Cardiac muscle cell (in vitro differentiated cells and primary cell): ENCODE data around the gene KCNMA1. TPM values are rescaled to one million over a fixed set of nuclear protein-coding genes. Genes with fewer than 3 reads are reported as not detected.

Experiments
- DNase-seq, 2 donors: peaks; one replicate each; pipeline versions ENCODE4 v3.0.0 to v3.0.0-alpha.2; 2010 to 2017; ENCODE audit warnings: low read depth in 1 of 2, low spot score in 1 of 2
- H3K27ac ChIP-seq: fragments of 200-600 bp; sonication (generic); 2 replicates; pipeline ENCODE4 v1.5.1; 2016
- H3K27me3 ChIP-seq: fragments of 200-600 bp; sonication (generic); 2 replicates; pipeline ENCODE4 v1.6.0; 2016; ENCODE audit warnings: control low read depth
- H3K36me3 ChIP-seq: fragments of 200-600 bp; sonication (generic); 2 replicates; pipeline ENCODE4 v1.5.1; 2016; ENCODE audit warnings: control low read depth
- H3K4me1 ChIP-seq: fragments of 200-600 bp; sonication (generic); 2 replicates; pipeline ENCODE4 v1.8.1; 2017; ENCODE audit warnings: low read depth, mild to moderate bottlenecking, mixed run types
- H3K4me3 ChIP-seq: fragments of 200-600 bp; sonication (generic); 2 replicates; pipeline ENCODE4 v1.5.1; 2016; ENCODE audit warnings: mild to moderate bottlenecking
- H3K9me3 ChIP-seq: fragments of 200-600 bp; sonication (generic); 2 replicates; pipeline ENCODE4 v1.5.1; 2017; ENCODE audit warnings: low read depth, mild to moderate bottlenecking, control low read depth
- CTCF ChIP-seq: IDR thresholded peaks from 2 replicates; pipeline ENCODE4 v1.5.1; 2012; ENCODE audit warnings: low read depth, mild to moderate bottlenecking, low read length
- polyA plus RNA-seq: library from polyadenylated mRNA; unstranded; fragments of >200 nt; fragmentation: Nextera tagmentation; extraction: Ambion mirVana; gene quantifications from 2 replicates; pipeline ENCODE4 v1.2.1, GENCODE V29; 2016
- total RNA-seq: library from RNA; depleted of rRNA; stranded (reverse); fragments of >200 nt; gene quantifications from 2 replicates; pipeline ENCODE4 v1.2.3, GENCODE V29; 2016

The KCNMA1 gene
- total and polyA plus RNA-seq, 2 experiments from 2014 or later = 1.8 to 1.9 TPM

DNA sequence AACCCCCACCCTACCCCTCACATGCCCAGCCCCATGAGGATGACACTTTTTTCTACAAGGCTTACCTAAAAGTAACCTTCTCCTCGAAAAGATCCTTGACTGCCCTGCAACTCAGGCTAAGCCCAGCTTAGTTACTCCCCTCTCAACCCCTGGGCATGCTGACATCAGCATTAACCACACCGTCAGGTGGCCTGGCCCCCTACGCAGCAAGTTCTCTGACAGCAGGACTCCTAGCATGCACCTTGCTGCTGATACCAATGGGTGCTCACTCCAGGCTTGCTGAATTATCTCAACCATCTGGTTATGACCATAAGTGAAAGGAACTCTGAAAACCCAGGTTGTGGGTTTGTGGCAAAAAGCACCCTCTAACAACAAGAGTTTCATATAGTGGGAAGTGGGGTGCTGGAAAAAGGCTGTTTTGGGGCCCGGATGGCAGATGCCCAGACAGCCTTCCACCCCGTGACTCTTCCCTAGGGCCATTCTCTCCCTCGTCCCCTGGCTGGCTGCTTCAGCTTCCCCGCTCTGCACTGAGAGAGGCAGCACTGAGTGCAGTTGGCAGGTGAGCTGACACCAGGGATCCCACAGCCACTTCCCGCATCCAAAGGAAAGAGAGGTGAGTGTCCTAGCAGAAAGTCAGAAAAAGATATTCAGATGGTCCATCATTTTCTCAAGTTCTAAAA lies 518.9 kb downstream of the KCNMA1 start:
- Histone ChIP-seq H3K27me3 (no peaks in the 10 kb centered on the region), H3K4me3 (no peak overlapping the region), H3K27ac (no peak overlapping the region), H3K9me3 (no peaks in the 10 kb centered on the region), H3K4me1 (no peaks in the 10 kb centered on the region), H3K36me3 (no peaks in the 10 kb centered on the region)
- TF ChIP-seq CTCF = no peak
- no peak for DNase-seq

GRCh38 chr10:77117501-77117900 lies 520.1 kb downstream of the KCNMA1 start:
- no peak overlapping the region for H3K27ac ChIP-seq
- H3K36me3 ChIP-seq = no peaks in the 10 kb centered on the region
- no peaks in the 10 kb centered on the region for H3K27me3 ChIP-seq
- no peak for TF ChIP-seq CTCF
- H3K4me3 ChIP-seq = no peak overlapping the region
- DNase-seq = no peak
- no peaks in the 10 kb centered on the region for H3K9me3 ChIP-seq
- H3K4me1 ChIP-seq = no peaks in the 10 kb centered on the region

DNA sequence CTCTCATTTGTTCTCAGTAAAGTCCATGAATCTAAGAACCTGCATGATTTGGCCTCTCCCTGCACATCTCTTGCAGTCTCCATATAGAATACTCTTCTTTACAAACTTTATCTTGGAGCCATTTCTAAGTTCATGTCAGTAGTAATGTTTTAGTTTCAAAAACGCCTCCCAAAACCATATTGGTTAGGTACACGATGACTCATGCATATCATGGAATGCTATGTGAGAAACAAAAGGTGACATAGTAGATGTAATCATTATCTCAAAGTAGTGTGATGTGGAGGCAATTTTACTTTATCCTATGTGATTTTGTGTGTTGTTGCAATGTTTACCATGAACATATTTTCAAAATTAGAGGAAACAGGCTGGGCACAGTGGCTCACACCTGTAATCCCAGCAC lies 520.7 kb downstream of the KCNMA1 start:
- no peak overlapping the region for H3K4me3 ChIP-seq
- no peak overlapping the region for H3K27ac ChIP-seq
- no peaks in the 10 kb centered on the region for H3K36me3 ChIP-seq
- no peak for DNase-seq
- no peaks in the 10 kb centered on the region for H3K9me3 ChIP-seq
- H3K4me1 ChIP-seq = no peaks in the 10 kb centered on the region
- no peak for TF ChIP-seq CTCF
- H3K27me3 ChIP-seq = no peaks in the 10 kb centered on the region

DNA sequence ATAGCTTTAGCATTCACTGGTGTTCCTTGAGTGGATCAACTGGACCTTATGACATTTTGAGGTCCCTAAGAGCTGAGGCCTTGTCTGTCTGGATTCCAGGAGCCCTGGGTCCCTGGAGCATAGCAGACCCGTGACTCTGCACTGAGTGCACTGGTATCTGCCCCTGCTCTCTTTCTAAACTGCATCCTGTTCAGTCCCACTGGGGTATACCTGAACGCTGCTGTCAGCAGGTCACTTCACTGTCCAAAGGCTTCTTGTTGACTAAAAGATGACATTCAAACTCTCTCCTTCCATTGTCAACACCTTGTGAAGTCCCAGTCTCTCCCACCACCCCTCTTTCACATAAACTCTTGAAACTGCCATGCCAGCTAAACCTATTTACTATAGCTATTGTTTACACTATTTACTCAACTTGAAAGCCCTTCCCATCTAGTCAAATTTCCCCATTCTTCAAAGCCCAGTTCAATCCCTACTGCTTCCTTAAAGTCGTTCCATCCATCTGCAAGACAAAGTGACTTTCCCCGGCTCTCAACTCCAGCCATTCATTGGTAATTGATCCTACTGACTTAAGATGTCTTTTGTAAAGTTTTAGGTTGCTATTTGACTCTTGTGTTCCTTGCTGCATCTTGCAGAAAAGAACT lies 523.3 kb downstream of the KCNMA1 start:
- no peak for DNase-seq
- Histone ChIP-seq H3K9me3 (no peaks in the 10 kb centered on the region), H3K4me3 (no peak overlapping the region), H3K4me1 (no peaks in the 10 kb centered on the region), H3K27ac (no peak overlapping the region), H3K27me3 (no peaks in the 10 kb centered on the region), H3K36me3 (no peaks in the 10 kb centered on the region)
- TF ChIP-seq CTCF = no peak

DNA sequence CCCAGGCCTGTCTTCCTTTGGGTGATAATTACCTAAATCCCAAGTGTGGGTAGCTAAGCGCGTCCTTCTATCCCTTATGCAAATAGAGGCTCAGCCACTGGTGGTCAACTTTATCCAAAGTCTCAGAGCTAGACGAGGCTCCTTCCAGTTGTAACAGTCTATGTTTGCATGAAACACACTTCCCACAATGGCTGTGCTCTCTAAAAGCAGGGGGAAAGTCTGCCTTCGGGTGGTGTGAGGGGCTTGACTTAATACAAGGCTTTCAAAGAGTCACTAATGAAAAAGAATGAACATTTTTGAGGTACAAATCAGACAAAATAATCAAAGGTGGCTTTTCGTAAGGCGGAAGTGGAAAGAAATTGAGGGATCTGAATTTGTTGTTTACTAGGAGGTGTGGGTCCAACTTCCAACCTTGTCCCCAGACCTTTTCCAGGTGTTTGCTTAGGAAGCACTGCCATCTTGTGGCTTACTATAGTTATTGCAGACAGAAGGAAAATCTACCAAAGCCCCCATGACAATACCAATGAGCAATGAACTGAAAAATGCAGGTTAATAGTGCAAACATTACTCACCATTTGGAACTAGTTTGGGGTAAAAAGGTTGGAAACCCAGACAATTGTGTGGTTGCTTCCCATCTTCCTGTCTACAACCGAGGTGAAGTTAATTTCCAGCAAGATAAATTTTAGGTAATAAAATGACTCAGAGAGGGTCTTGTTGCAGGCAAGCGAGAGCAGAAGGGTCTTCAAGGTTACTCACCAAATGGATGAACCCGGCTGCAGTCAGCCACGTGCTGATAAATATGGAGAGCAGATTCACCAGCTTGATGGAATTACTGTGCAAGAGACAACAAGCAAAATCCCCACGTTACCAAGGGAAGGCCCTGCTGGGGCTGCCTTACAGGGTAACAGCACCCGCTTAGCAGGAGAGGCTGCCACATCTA lies 525.7 kb downstream of the KCNMA1 start:
- H3K27ac ChIP-seq = no peak overlapping the region

More for the DNA sequence above, 525.7 kb downstream of the KCNMA1 start:
- peak; percentile 82 for TF ChIP-seq CTCF
- Histone ChIP-seq H3K4me3 (no peak overlapping the region), H3K27me3 (no peaks in the 10 kb centered on the region), H3K4me1 (no peaks in the 10 kb centered on the region), H3K36me3 (no peaks in the 10 kb centered on the region), H3K9me3 (no peaks in the 10 kb centered on the region)
- DNase-seq = peak; percentile 62 to 80
